GM19463 (cell line): ENCODE results near the gene FBXO38.
A peak's percentile ranks its signal among the peaks of the same experiment; 100 is the strongest.

ENCODE experiments used
- ATAC-seq: cut with Tn5 transposase; IDR thresholded peaks from one replicate; pipeline ENCODE4 v1.9.1; 2021; ENCODE audit warnings: mild to moderate bottlenecking, moderate library complexity; ENCODE audit not compliant: unreplicated experiment

Gene FBXO38

DNA sequence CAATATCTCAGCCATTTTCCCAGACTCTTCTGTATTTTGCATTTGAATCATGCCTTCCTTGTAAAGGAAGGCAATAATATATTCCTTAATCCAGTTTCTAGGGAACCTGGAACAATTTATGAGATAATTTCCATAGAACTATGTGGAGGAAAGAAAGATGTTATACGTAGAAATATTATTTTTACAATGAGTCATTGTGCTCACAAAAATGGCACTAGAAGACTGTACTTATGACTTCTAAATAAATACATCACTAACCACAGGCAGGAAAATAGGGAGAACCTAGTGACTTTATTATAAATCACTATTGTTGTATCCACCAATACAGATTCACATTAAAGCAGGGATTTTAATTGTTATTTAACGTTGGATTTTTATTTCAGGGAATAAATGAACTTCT, 87.6 kb downstream of the FBXO38 start:
- no peak for ATAC-seq

DNA sequence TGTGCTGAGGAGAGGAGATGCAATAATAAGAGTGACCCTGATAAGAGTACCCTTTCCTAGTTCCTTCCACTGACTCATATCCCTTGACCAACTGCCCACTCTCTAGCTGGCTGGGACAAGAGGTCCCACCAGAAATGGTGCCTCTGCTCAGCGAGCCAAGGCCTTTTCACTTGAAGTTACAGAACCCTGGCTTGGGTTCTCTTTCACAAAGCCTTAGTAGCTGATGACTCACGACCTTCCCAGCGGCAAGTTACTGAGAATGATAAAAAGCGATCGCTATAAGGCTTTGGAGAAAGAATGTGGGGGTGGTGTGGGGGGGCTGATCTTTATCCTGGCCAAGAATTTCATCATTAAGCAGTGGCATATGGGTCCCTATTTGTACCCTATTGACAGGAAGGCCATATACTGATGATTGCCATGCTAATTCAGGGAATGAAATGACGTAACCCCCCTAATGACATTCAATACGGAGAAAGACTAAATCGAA, 90.3 kb downstream of the FBXO38 start:
- no peak for ATAC-seq

DNA sequence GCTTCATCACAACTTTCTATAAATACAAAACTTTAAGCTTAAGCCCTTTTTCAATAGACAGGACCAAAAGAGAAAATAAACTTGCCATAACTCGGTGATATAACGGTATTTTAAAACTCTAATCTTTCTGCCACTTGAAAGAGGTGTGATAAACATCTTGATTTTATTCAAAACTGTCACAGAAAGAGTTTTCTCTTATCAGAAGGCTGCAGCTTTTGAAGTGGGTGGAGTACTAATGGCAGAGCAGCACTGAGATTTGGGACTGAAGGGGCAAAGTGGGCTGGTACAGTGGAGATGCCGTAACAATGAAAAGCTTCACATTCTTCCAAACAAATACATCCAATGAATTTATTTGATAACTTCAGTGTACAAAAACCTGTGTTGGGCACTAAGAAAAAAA, 92.5 kb downstream of the FBXO38 start:
- ATAC-seq = no peak

DNA sequence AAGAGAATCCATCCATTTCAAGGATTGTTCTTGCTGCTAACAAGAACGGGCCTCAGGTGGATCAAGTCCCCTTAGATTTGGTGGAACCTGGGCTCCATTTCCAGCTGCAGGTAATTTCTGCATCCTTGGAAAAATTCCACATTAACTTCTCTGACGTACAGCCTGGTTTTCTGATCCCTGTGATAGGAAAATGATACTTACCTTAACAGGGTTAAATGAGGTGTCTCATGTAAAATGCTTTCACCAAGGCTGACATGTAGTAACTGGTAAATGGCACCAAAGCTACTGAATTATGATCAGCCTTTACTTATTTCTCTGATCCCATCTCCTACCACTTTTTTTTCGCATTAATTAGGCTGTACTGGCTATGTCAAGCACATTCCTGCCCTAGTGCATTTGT, 93.7 kb downstream of the FBXO38 start:
- ATAC-seq = no peak

DNA sequence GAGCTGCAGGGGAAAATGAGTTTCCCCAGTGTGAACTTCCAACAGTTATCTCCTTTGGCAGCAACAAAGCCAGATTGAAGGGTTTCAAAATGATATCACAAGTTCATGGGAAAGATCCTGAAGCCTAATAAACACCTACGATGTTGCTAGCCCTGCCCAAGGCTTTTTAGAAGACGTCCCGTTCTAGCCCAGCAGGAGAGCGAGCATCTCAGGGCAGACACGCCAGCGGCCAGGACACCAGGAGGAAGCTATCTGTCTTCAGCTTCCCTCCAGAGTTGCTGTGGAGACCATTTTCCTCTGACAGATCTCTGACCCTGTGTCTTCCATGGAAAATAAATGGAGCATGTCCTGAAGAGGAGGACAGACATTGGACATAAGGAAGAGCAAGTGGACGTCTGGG, 98.4 kb downstream of the FBXO38 start:
- no peak for ATAC-seq

DNA sequence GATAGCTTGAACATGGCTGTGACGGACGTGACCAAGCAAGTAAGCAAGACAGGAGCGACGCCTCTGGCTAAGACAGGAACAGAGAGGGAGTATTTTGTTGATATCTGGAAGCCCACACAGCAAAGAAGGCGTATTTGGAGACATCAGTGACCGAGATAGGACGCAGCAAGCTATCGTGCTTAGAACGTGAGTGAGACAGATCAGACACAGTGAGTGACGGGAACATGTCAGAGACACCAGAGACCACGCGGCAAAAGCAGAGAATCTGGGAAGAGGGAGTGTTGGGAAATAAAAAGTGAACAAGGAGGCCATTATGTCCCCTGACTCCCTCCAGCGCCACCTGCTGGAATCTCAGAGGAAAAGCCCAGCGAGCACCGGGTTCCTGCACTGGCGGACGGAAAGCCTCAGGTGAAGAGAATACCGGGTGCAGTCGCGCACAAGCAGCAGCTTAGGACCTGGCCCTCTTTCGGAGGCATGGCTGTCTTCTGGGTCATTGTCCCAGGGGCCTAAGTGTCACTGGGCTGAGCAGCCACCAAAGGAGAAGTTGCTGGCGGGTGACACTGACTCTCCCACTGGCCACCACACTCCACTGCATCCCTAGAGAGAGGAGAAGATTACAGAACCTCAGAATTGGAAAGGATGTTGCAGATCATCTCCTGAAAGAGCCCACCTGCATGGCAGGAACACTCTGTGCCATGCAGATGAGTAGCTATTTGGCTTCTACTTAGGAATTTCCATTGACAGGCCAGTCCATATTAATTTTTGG, 99.1 kb downstream of the FBXO38 start:
- ATAC-seq = peak; percentile 76

DNA sequence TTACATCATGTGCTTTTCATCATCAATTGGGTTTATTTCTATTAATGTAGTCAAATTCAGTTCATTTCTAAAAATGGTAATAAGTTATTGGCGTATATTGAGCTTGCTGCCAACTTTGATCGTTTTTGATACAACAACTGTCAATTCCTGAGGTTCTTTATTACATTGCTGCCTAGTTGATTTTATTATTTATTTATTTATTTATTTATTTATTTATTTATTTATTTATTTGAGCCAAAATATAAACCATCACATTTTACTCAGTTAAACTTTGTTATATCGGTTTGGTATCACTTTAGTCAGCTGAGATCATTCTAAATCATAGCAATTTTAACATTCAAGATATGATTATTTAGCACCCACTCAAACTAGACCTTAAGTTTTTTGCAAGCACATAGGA, 100.0 kb downstream of the FBXO38 start:
- ATAC-seq = no peak

DNA sequence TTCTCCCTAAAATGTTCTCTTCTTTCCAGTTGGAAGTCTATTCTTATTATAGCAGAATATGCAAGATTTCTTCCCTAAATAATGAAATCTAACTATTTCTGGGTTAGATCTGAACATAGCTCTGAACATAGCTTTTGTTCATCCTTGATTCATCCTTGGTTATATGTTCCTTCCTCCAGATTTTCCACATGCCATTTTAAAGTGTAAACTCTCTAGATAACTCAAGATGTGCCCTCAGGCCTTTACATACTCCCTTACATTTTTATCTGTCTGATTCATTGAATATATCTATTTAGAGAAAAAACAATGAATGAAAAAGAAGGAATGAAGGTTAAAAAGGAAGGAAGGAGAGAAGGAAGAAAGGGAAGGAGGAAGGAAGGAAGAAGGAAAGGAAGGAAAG, 100.9 kb downstream of the FBXO38 start:
- no peak for ATAC-seq

DNA sequence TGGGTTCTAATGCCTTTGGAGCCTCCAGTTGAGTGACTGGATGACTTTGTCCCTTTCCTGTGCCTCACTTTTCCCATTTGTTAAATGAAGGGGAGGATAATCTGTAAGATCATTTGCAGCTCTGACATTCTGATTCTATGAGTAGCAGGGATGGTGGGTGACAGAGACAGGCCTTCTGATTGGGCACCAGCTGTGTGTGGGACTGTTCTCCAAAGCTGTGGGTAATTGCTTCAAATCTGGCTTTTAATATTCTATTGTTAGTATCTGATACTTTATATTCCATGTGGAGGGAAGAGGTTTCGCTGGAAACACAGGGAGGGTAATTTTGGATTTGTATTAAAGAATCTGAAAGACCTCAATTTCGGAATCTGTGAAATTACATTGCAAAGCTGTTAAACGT, 102.7 kb downstream of the FBXO38 start:
- no peak for ATAC-seq

DNA sequence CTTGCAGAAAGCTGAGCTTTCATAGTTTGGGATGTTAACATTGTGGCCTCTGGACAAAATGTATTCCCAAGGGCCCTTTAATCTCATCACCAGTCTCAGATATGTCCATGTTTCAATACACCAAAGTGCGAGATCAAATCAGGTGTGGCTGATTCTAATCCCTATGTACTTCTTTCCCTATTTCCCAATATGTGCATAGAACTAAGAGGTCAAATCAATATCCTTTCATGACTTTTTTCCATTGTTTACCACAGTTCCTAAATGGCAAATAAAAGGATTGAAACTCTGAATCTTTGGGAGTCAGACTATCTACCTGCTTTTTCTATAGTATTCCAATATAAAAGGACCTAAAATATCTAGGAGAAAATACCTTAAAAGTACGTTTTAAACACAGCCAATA, 105.0 kb downstream of the FBXO38 start:
- ATAC-seq = no peak

DNA sequence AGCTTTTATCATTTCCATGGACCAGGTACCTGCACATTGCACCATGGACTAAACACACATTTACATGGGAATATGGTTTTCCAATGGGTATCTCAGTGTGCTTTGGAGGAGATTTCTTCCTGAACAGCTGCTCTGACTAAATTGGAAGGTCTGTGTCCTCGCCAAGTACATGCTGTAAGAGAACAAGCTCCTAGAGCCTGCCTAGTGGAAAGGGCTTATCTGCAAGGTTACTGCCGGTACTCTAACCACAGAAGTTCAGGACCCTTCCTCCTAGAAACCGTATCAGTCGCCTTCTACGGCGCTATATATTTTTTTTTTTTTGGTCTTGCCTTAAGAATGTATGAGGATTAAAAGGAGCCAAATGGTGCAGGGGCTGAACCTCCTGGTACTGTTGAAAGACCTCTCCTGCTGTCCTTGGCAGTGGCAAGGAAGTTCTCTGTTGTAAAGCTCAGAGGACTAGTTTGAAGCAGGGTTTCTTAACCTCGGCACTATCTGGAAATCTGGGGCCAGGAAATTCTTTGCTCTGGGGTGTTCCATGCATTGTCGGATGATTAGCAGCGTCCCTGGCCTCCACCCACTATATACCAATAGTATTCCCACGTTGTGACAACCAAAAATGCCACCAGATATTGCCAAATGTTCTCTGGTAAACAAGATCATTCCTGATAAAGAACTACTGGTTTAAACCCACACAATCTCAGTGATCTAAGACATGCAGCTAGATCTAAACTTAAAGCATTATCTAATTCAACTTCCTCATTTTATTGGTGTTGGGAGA, 107.4 kb downstream of the FBXO38 start:
- ATAC-seq = no peak

DNA sequence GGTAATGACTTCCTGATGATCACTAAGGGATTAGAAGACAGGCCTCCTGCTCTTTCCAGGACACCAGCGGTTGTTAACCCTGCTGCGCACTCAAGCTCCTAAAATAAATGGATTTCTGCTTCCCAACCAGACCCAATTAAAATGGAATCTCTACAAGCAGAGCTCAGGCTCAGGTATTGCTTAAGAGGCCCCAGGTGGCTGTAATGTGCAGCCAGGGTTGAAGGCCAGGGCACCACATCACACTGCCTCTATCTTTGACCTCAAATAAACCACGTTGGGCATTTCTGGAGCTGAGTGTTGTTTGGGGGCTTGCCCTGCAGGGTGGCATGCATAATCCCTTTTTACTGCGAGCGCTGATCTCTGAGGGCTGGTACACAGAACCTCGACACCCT, 108.0 kb downstream of the FBXO38 start:
- no peak for ATAC-seq

DNA sequence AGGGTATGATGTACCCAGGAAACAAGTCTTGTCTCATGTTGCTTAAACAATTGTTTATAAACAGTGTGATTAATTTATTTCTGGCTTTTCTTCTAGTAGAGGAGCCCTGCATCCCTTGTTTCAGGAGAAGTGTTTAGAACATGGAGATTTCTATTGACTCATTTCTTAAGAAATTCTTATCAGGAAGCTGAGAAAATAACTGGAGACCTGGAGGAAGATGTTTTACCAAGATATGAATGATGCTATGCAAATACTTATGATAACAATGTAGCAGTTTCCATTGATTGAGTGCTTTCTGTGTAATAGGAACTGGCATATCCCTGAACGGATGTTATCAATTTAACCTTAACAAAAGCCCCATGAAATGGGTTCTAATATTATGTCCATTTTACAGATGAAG, 108.6 kb downstream of the FBXO38 start:
- no peak for ATAC-seq
